GM19468 (cell line): Measurements from ENCODE around the gene SRSF2.
"Not testable (repeated sequence)": the region's sequence is repeated elsewhere in the genome, so short reads cannot be mapped to it uniquely, and the experiment has no call there.

ENCODE experiments used
- ATAC-seq: cut with Tn5 transposase; IDR thresholded peaks from one replicate; pipeline ENCODE4 v1.9.1; 2021; ENCODE audit warnings: mild to moderate bottlenecking, moderate library complexity, moderate number of reproducible peaks; ENCODE audit not compliant: unreplicated experiment; ENCODE audit errors: extremely low read depth

Gene SRSF2

GRCh38 chr17:76722977-76723376 is 14.2 kb downstream of the SRSF2 start:
- not testable (repeated sequence) for ATAC-seq

GRCh38 chr17:76722279-76722678 is 14.9 kb downstream of the SRSF2 start:
- ATAC-seq, result no peak

- no peak for ATAC-seq
These were observed 15.7 kb downstream of the SRSF2 start for GRCh38 chr17:76721463-76721862.

- ATAC-seq, result no peak
These were observed 16.2 kb downstream of the SRSF2 start for GRCh38 chr17:76720941-76721340.

GRCh38 chr17:76720211-76720610 is 16.9 kb downstream of the SRSF2 start:
- ATAC-seq, result no peak

GRCh38 chr17:76718516-76718915 is 18.6 kb downstream of the SRSF2 start:
- no peak for ATAC-seq

- ATAC-seq, result no peak
These were observed 20.3 kb downstream of the SRSF2 start for GRCh38 chr17:76716839-76717215.

GRCh38 chr17:76716146-76716838 is 20.8 kb downstream of the SRSF2 start:
- ATAC-seq, result no peak

GRCh38 chr17:76715496-76715830 is 21.7 kb downstream of the SRSF2 start:
- no peak for ATAC-seq

GRCh38 chr17:76714822-76715495 is 22.2 kb downstream of the SRSF2 start:
- ATAC-seq, result no peak

GRCh38 chr17:76714336-76714735 is 22.8 kb downstream of the SRSF2 start:
- no peak for ATAC-seq

GRCh38 chr17:76713765-76714164 is 23.4 kb downstream of the SRSF2 start:
- ATAC-seq, result no peak

GRCh38 chr17:76712321-76712720 is 24.8 kb downstream of the SRSF2 start:
- ATAC-seq, result not testable (repeated sequence)

GRCh38 chr17:76710863-76711611 is 26.1 kb downstream of the SRSF2 start, which contains the start of gene MXRA7:
MXRA7 (minus strand) TSS chr17:76710965; CDS start chr17:76710946, 19 bp downstream.
- ATAC-seq, result no peak

GRCh38 chr17:76709951-76710862 is 26.9 kb downstream of the SRSF2 start:
- not testable (repeated sequence) for ATAC-seq

- no peak for ATAC-seq
These were observed 27.8 kb downstream of the SRSF2 start for GRCh38 chr17:76709077-76709950.

- no peak for ATAC-seq
These were observed 28.9 kb downstream of the SRSF2 start for GRCh38 chr17:76707985-76708807.

- no peak for ATAC-seq
These were observed 30.3 kb downstream of the SRSF2 start for GRCh38 chr17:76706817-76707216.
